Subcutaneous adipose tissue (tissue), 4 donors: ENCODE data around the gene AGAP1. TPM values are rescaled to one million over a fixed set of nuclear protein-coding genes. Genes with fewer than 3 reads are reported as not detected.

Experiments
- total RNA-seq, 4 donors: library from RNA; depleted of rRNA; stranded (reverse); fragments of >200 nt; gene quantifications; one replicate each; pipeline ENCODE4 v1.1.0, GENCODE V29; 2016
- TF ChIP-seq, protein P1 (sequence below): fragments of 450-650 bp; IDR thresholded peaks from one replicate; pipeline ENCODE4 v1.5.1; 2016; ENCODE audit warnings: low read depth, mild to moderate bottlenecking, control low read depth, antibody characterized with exemption, moderate library complexity

The AGAP1 gene
- total RNA-seq, 4 donors from 2014 or later = 13.6 to 26.3 (median 23.6) TPM

DNA sequence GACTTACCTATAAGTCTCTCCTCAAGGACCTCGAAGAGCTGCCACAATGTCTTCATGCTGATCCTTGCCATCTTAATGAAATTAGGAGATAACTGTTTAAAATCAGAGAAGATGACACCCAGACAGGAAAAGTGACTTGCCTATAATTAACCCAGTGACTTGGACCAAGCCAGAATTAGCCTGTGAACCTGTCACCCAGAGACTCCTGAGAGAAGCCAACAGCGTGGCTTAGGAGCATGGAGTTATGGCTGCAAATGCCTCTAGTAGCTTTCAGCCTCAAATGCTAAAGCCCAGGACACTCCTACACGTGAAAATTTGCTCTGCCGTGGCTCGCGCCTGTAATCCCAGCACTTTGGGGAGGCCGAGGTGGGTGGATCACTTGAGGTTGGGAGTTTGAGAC, 570.2 kb downstream of the AGAP1 start:
- TF ChIP-seq, protein P1, sequence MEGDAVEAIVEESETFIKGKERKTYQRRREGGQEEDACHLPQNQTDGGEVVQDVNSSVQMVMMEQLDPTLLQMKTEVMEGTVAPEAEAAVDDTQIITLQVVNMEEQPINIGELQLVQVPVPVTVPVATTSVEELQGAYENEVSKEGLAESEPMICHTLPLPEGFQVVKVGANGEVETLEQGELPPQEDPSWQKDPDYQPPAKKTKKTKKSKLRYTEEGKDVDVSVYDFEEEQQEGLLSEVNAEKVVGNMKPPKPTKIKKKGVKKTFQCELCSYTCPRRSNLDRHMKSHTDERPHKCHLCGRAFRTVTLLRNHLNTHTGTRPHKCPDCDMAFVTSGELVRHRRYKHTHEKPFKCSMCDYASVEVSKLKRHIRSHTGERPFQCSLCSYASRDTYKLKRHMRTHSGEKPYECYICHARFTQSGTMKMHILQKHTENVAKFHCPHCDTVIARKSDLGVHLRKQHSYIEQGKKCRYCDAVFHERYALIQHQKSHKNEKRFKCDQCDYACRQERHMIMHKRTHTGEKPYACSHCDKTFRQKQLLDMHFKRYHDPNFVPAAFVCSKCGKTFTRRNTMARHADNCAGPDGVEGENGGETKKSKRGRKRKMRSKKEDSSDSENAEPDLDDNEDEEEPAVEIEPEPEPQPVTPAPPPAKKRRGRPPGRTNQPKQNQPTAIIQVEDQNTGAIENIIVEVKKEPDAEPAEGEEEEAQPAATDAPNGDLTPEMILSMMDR = no peak

DNA sequence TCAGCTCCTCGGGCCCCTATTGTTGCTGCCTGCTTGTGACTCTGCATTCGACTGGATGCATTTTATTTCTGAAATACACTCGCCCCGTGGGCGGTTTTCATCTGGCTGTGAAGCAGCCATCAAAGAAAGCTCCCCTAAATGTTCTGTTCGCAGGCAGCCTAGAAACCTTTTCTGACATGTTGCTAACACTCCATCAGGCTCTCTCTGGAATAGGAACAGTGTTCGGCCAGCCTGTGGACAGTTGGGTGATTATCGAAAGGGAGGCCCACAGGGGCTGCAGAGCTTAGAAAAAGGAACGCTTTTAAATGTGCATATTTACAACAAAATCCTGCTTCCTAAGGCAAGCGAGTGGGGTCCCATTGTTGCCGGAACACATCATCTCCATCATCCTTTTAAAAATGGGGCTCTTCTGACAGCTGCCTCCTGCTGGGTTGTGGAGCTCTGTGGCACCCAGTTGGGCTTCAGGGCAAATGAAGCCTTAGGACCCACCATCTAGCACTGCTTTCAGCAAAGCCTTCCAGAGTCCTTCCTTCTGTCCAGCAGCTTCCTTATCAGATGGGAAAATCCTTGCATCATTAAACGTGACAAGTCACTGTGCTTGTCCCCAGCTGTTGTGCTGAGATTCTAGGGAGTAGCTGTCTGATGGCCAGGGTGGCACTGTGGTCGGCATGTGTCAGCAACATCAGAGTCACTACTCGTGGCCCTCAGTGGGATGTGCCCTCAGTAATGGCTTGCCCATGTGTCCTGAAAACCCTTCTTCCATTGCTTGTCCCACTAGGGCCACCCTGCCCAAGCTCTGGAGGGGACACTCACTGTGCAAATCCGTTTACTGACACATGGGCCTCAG, 571.7 kb downstream of the AGAP1 start:
- TF ChIP-seq, protein P1 = no peak

DNA sequence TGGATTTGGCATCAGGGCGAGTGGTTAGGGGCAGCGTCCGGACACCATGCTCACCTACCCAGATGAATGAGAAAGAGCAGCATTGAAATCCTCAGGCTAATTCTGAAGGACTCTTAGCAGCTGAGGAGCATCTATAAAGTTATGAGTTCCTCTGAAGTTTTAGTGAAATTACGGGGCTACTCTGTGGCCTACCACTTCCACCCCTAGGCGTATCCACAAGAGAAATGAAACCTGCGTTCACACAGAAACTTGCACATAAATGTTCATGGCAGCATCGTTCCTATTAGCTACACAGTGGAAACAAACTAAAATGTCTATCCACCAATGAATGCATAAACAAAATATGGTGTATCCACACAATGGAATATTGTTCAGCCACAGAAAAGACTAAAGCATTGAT, 576.4 kb downstream of the AGAP1 start:
- TF ChIP-seq, protein P1 = no peak

DNA sequence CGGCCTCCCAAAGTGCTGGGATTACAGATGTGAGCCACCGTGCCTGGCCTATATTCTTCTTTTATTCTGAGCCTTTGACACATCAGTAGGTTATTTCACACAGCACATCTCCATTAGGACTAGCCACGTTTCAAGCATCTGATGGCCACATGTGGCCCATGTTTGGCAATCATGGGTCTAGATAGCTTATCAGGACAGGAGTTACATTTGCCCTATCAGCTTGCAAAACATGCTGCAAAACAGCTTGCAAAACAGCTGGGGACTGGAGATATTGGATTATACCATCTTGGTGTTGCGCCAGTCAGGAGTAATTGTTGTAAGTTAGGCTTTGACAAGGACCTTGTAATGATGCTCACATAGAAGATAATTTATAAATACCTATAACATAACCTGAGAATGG, 579.4 kb downstream of the AGAP1 start:
- TF ChIP-seq, protein P1 = no peak

GRCh38 chr2:236073867-236074655, 580.2 kb downstream of the AGAP1 start:
- TF ChIP-seq, protein P1 = no peak

DNA sequence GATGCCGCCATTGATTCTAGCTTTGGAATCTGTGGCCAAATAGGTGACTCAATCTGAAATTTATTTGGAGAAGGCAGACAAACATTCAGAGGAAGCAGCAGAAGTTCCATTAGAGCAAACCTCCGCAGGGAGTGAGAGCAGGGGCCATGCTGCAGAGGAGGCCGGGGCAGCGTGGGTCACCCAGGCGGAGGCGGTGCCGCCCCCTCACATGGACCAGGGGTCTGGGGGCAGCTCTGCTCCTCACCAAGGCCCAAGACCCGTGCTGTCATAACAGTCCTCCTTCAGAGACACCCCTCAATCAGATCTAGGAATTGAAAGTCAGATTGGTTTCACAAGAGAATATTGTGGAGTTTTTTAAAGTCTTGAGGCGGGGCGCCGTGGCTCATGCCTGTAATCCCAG, 582.0 kb downstream of the AGAP1 start:
- TF ChIP-seq, protein P1 = no peak
